Measurements from ENCODE around the gene ZIC4. TPM values are rescaled to one million over a fixed set of nuclear protein-coding genes. Genes with fewer than 3 reads are reported as not detected.

Gene ZIC4
- polyA plus RNA-seq, 1 of the 3 experiments (the other 2 are of a cell fraction) = 1.3 TPM

GRCh38 chr3:147397875-147398812 is 8.2 kb downstream of the ZIC4 start:
- DNase-seq = no peak
- Histone ChIP-seq H4K20me1 (ENCODE audit: insufficient read depth) (no peaks in the 10 kb centered on the region), H3K4me2 (no peak overlapping the region), H3K4me3 (ENCODE audit: low read depth in 2 of 2, low read length in 1 of 2) (no peak overlapping the region), H3K9me2 (no peaks in the 10 kb centered on the region), H3K79me2 (ENCODE audit: insufficient read depth) (peaks cover 31% of the 10 kb centered on the region; the same call in 1 of the 2 replicates), H3F3A (replicated peaks; ENCODE audit: insufficient read depth) (no peaks in the 10 kb centered on the region), H3K4me1 (ENCODE audit: control insufficient read depth in 1 of 2, insufficient read depth in 2 of 2, low read depth in 1 of 2, low read length in 1 of 2) (no peaks in the 10 kb centered on the region; a peak in 1 of 4 replicates), H3K27ac (ENCODE audit: low read depth in 2 of 2, low read length in 1 of 2) (no peak overlapping the region), H3K27me3 (ENCODE audit: insufficient read depth) (peaks cover 28% of the 10 kb centered on the region; the same call in 1 of the 2 replicates), H3K9me3 (no peaks in the 10 kb centered on the region), H3K36me3 (replicated peaks in 1 of 2; ENCODE audit: control insufficient read depth in 1 of 2, insufficient read depth in 2 of 2, low read length in 1 of 2) (no peaks in the 10 kb centered on the region), H3K9ac (no peak overlapping the region), H2AFZ (ENCODE audit: low read depth) (no peak overlapping the region)
- ChIA-PET POLR2A (no interaction called here), CTCF (interaction anchor here (0.9 to 1.0 kb wide), 2 partner anchors 25 to 41 kb away, joined by 3 to 4 read pairs; no protein-coding TSS in a partner anchor)
- TF ChIP-seq RCOR1 (IDR thresholded peaks at IDR 0.05; ENCODE audit: low read length) (no peak), GABPA (IDR thresholded peaks at IDR 0.05; ENCODE audit: low read depth) (no peak), RFX5 (IDR thresholded peaks at IDR 0.05; ENCODE audit: low read length) (no peak), TAF1 (IDR thresholded peaks at IDR 0.05; ENCODE audit: borderline replicate concordance, low read depth, low read length) (no peak), TCF12 (IDR thresholded peaks at IDR 0.05) (no peak), ELF1 (IDR thresholded peaks at IDR 0.05) (no peak), SMC3 (IDR thresholded peaks at IDR 0.05; ENCODE audit: low read depth, low read length) (no peak), YY1 (IDR thresholded peaks at IDR 0.05; ENCODE audit: low read depth) (no peak), CHD2 (IDR thresholded peaks at IDR 0.05; ENCODE audit: low read length, partially characterized antibody) (no peak), GATA2 (CRISPR knock-in tag; IDR thresholded peaks at IDR 0.05) (no peak), FOXM1 (IDR thresholded peaks at IDR 0.05; ENCODE audit: low read depth) (no peak), RAD21 (IDR thresholded peaks at IDR 0.05; ENCODE audit: low read length) (no peak), REST (IDR thresholded peaks at IDR 0.05; ENCODE audit: low read depth, low read length) (no peak)
- TF ChIP-seq, protein P1, sequence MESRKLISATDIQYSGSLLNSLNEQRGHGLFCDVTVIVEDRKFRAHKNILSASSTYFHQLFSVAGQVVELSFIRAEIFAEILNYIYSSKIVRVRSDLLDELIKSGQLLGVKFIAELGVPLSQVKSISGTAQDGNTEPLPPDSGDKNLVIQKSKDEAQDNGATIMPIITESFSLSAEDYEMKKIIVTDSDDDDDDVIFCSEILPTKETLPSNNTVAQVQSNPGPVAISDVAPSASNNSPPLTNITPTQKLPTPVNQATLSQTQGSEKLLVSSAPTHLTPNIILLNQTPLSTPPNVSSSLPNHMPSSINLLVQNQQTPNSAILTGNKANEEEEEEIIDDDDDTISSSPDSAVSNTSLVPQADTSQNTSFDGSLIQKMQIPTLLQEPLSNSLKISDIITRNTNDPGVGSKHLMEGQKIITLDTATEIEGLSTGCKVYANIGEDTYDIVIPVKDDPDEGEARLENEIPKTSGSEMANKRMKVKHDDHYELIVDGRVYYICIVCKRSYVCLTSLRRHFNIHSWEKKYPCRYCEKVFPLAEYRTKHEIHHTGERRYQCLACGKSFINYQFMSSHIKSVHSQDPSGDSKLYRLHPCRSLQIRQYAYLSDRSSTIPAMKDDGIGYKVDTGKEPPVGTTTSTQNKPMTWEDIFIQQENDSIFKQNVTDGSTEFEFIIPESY (IDR thresholded peaks at IDR 0.05; ENCODE audit: borderline replicate concordance, low read depth) = no peak
- TF ChIP-seq, protein P2, sequence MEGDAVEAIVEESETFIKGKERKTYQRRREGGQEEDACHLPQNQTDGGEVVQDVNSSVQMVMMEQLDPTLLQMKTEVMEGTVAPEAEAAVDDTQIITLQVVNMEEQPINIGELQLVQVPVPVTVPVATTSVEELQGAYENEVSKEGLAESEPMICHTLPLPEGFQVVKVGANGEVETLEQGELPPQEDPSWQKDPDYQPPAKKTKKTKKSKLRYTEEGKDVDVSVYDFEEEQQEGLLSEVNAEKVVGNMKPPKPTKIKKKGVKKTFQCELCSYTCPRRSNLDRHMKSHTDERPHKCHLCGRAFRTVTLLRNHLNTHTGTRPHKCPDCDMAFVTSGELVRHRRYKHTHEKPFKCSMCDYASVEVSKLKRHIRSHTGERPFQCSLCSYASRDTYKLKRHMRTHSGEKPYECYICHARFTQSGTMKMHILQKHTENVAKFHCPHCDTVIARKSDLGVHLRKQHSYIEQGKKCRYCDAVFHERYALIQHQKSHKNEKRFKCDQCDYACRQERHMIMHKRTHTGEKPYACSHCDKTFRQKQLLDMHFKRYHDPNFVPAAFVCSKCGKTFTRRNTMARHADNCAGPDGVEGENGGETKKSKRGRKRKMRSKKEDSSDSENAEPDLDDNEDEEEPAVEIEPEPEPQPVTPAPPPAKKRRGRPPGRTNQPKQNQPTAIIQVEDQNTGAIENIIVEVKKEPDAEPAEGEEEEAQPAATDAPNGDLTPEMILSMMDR (IDR thresholded peaks at IDR 0.05) = no peak
- TF ChIP-seq, protein P3, sequence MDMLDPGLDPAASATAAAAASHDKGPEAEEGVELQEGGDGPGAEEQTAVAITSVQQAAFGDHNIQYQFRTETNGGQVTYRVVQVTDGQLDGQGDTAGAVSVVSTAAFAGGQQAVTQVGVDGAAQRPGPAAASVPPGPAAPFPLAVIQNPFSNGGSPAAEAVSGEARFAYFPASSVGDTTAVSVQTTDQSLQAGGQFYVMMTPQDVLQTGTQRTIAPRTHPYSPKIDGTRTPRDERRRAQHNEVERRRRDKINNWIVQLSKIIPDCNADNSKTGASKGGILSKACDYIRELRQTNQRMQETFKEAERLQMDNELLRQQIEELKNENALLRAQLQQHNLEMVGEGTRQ (IDR thresholded peaks at IDR 0.05; ENCODE audit: borderline replicate concordance, low read depth, low read length) = no peak
- WGBS (ENCODE audit: low lambda C conversion rate) = 67% methylated on average over 42 of the region's 46 CpGs
